ENCODE results near the gene MIOX.

MIOX gene

DNA sequence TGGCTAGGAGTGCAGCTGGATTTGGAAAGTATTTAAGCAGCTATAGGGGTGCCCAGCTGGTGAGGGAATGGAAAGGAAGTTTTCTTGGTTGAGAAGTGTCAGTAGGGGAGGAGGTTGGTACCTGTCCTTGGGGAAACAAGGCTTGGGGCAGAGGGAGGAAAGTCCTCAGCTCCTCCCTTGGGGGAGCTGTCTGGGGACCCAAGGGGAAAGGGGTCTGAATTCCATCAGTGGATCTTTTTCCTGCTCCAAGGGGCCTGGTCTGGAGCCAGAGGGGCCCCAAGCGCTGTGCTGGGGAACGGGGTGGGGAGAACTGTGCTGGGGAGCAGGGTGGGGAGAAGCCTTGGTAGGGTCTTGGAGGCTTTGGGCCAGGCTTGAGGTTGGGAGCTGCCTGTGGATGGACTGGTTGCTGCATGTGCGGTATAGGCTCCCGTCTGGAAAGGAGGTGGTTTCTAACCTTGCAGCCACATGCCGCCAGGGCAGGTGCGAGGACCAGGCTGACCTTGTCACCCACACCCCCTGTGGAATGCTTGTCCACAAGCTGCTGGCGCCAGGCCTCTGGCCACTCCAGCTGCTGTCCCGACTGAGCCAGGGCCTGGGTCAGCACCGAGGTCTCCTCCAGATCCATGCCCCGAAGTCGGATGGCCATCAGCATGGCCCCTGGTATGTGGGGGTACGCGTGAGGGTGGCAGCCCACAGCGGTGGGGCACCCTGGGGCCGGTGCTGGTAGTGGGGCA lies 42.2 kb downstream of the MIOX start:
- DNase-seq, result no peak
- Mint-ChIP-seq H3K9me3 (no peaks in the 10 kb centered on the region), H3K27me3 (ENCODE audit: low read depth, poor library complexity) (peaks cover 52% of the 10 kb centered on the region), H3K4me3 (no peak overlapping the region), H3K4me1 (peaks cover 37% of the 10 kb centered on the region), H3K27ac (no peak overlapping the region), H3K36me3 (ENCODE audit: low read depth) (peaks cover 12% of the 10 kb centered on the region)
- TF ChIP-seq, protein P1, sequence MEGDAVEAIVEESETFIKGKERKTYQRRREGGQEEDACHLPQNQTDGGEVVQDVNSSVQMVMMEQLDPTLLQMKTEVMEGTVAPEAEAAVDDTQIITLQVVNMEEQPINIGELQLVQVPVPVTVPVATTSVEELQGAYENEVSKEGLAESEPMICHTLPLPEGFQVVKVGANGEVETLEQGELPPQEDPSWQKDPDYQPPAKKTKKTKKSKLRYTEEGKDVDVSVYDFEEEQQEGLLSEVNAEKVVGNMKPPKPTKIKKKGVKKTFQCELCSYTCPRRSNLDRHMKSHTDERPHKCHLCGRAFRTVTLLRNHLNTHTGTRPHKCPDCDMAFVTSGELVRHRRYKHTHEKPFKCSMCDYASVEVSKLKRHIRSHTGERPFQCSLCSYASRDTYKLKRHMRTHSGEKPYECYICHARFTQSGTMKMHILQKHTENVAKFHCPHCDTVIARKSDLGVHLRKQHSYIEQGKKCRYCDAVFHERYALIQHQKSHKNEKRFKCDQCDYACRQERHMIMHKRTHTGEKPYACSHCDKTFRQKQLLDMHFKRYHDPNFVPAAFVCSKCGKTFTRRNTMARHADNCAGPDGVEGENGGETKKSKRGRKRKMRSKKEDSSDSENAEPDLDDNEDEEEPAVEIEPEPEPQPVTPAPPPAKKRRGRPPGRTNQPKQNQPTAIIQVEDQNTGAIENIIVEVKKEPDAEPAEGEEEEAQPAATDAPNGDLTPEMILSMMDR (IDR thresholded peaks at IDR 0.05), result no peak

DNA sequence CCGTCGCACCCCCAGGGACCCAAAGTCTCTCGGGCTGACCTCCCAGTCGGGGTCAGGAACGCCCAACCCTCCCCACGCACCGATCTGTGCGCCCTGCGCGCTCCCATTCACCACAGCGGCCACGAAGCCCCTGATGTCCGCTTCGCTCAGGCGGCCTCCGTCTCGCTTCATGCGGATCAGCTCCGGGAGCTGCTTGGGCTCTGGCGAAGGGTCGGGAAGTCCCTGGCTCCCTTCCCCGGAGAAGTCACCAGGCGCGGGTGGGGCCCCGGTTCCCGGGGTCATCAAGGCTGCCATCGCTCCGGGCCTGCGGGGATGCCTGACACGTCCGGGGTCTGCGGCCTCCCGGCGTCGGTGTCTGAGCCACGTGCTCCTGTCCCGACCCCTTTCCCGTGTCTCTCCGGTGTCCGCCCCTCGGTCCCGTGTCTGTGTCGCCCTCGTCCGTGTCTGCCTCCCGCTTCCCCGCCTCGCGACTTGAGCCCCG lies 42.8 kb downstream of the MIOX start:
- H3K4me1 Mint-ChIP-seq, result peaks cover 40% of the 10 kb centered on the region
- DNase-seq, result no peak
- peaks cover 52% of the 10 kb centered on the region for H3K27me3 Mint-ChIP-seq (ENCODE audit: low read depth, poor library complexity)
- no peaks in the 10 kb centered on the region for H3K9me3 Mint-ChIP-seq
- peaks cover 10% of the 10 kb centered on the region for H3K36me3 Mint-ChIP-seq (ENCODE audit: low read depth)
- TF ChIP-seq, protein P1 (IDR thresholded peaks at IDR 0.05), result no peak
- no peak overlapping the region for H3K4me3 Mint-ChIP-seq
- no peak overlapping the region for H3K27ac Mint-ChIP-seq

DNA sequence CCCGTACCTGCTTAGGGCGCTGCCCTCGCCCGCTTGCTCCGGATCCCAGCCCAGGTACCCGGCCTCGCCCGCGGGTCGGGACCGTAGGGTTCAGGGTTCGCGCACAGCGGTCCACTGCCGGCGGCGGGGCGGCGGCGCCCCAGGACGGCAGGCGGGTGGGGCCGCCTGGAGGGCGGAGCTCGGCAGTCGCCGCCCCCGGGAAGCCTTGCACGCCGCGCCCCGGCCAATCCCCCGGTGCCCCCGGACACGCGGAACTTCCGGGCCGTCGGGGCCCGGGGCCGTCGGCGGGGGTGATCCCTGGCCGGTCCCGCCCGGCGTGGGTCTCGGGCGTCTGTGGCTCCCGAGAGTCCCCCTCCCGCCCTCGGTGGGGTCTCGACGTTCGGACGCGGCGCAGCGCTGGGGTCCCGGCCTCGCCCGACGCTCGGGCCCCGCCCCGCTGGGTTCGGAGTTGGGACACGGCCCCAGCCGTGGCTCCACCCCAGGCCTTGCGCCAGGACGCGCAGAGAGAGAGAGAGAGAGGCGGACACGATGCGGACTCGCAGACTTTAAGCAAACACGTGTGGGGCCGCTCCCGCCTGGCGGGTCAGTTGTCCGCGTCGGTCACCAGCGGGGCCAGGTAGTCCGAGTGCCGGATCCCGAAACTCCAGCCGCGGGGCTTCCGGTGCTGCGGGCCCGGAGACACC lies 43.4 kb downstream of the MIOX start, which contains the start of gene TYMP:
Gene TYMP (minus strand): TSS at position 116 of the 683 bp plus-strand sequence. CDS start 303 bp downstream, outside the sequence.
- Mint-ChIP-seq H3K4me3 (peak within 1 kb of the TSS; percentile 70), H3K9me3 (no peaks in the 10 kb centered on the region), H3K27me3 (ENCODE audit: low read depth, poor library complexity) (peaks cover 52% of the 10 kb centered on the region), H3K36me3 (ENCODE audit: low read depth) (peaks cover 8% of the 10 kb centered on the region), H3K27ac (no peak within 1 kb of the TSS), H3K4me1 (peaks cover 39% of the 10 kb centered on the region)
- DNase-seq, result peak; percentile 42
- TF ChIP-seq, protein P1 (IDR thresholded peaks at IDR 0.05), result no peak

DNA sequence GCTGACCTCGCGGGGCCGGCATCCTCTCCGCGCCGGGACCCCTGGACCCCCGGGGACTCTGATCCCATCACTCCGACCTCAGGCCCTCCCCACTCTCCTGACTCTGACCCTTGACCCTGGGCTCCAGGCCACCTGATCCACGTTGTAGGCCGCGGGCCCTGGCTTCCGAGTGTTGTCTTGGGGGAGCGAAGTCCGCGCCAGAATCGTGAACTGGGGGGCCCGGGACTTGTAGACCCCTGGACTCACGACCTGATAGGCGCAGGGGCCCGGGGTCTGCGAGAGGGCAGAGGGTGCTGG lies 43.9 kb downstream of the MIOX start:
- Mint-ChIP-seq H3K4me1 (peaks cover 39% of the 10 kb centered on the region), H3K4me3 (peak overlapping the region; percentile 61), H3K27me3 (ENCODE audit: low read depth, poor library complexity) (peaks cover 52% of the 10 kb centered on the region), H3K9me3 (no peaks in the 10 kb centered on the region), H3K36me3 (ENCODE audit: low read depth) (peaks cover 8% of the 10 kb centered on the region), H3K27ac (no peak overlapping the region)
- no peak for DNase-seq
- TF ChIP-seq, protein P1 (IDR thresholded peaks at IDR 0.05), result no peak

DNA sequence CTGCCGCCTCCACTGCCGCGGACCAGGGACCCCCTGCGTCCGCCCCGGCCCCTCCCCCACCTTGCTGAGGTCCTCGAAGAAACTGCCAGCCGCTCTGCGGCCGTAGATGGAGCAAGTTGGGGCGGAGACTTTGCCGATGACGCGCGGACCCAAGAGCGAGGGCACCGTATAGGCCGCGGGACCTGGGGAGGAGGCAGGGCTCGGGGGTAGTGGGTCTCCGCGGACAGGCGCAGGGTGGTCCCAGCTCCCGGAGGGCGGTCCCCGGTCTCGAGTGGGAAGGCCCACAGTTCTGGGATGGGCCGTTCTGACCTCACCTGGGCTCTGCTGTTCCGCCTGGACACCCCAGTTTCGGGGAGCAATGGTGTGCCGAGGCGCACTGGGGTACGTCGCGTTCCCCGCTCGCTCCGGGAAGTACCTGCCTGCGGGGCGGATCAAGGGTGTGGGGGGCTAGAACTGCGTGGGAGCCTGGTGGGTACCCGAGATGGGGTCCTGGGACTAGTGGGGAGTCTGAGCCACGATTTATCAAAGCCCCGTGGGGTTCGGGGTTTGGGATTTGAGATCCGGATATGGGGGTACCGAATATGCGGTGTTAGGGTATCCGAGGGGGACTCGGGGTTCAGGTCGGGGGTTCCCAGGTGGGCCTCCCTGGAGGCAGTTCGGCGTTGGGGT lies 44.4 kb downstream of the MIOX start:
- peak; percentile 70 for DNase-seq
- H3K27me3 Mint-ChIP-seq (ENCODE audit: low read depth, poor library complexity), result peaks cover 52% of the 10 kb centered on the region
- H3K4me3 Mint-ChIP-seq, result peak overlapping the region; percentile 70
- TF ChIP-seq, protein P1 (IDR thresholded peaks at IDR 0.05), result no peak
- no peak overlapping the region for H3K27ac Mint-ChIP-seq
- no peaks in the 10 kb centered on the region for H3K9me3 Mint-ChIP-seq
- peaks cover 8% of the 10 kb centered on the region for H3K36me3 Mint-ChIP-seq (ENCODE audit: low read depth)
- H3K4me1 Mint-ChIP-seq, result peaks cover 39% of the 10 kb centered on the region
